Tibial nerve (tissue), 4 donors: ENCODE results near the gene TEAD4. TPM values are rescaled to one million over a fixed set of nuclear protein-coding genes. Genes with fewer than 3 reads are reported as not detected.

Experiments
- DNase-seq, 2 donors: peaks; one replicate each; pipeline ENCODE4 v3.0.0-alpha.2; 2019; ENCODE audit warnings: low spot score in 2 of 2
- H3K27ac ChIP-seq, 4 donors: fragments of 200-600 bp; sonication (generic) in 3 of 4; one replicate each; pipeline ENCODE4 v1.5.1; 2017 to 2019; ENCODE audit warnings: mild to moderate bottlenecking in 1 of 4
- H3K27me3 ChIP-seq, 2 donors: fragments of 200-600 bp; sonication (generic) in 1 of 2; one replicate each; pipeline versions ENCODE4 v1.5.1 to v1.6.0; 2017 to 2019
- H3K36me3 ChIP-seq, 3 donors: fragments of 200-600 bp; sonication (generic); one replicate each; pipeline ENCODE4 v1.5.1; 2018 to 2019
- H3K4me1 ChIP-seq, 4 donors: fragments of 200-600 bp; sonication (generic) in 3 of 4; one replicate each; pipeline ENCODE4 v1.5.1; 2017 to 2019
- H3K4me3 ChIP-seq, 4 donors: fragments of 200-600 bp; sonication (generic) in 3 of 4; one replicate each; pipeline ENCODE4 v1.5.1; 2017 to 2019; ENCODE audit warnings: mild to moderate bottlenecking in 1 of 4, moderate library complexity in 1 of 4
- H3K9me3 ChIP-seq, 4 donors: fragments of 200-600 bp; sonication (generic) in 3 of 4; one replicate each; pipeline ENCODE4 v1.5.1; 2017 to 2019
- EP300 ChIP-seq, 2 donors: sonication (generic); formaldehyde crosslinking; IDR thresholded peaks; one replicate each; pipeline ENCODE4 v1.6.1; 2017; ENCODE audit warnings: antibody characterized with exemption in 2 of 2, mild to moderate bottlenecking in 1 of 2
- POLR2A ChIP-seq, 2 donors: fragments of 450-650 bp; IDR thresholded peaks; one replicate each; pipeline ENCODE4 v1.6.1; 2017; ENCODE audit warnings: antibody characterized with exemption in 2 of 2, mild to moderate bottlenecking in 2 of 2, moderate library complexity in 2 of 2
- WGBS, 2 donors: methylation state at CpG; one replicate each; pipeline ENCODE4 v1.1.5; 2018; 5-methylcytosine and 5-hydroxymethylcytosine counted together
- total RNA-seq, 4 donors: library from RNA; depleted of rRNA; stranded (reverse); fragments of >200 nt; gene quantifications; one replicate each; pipeline ENCODE4 v1.1.0, GENCODE V29; 2016
- TF ChIP-seq, protein P1 (sequence below), 5 experiments: fragments of 200-600 bp in 3 of 5; fragments of 450-650 bp in 2 of 5; sonication (generic) in 3 of 5; IDR thresholded peaks; one replicate each; pipeline ENCODE4 v1.5.1; 2016 to 2019; ENCODE audit warnings: antibody characterized with exemption in 5 of 5, mild to moderate bottlenecking in 3 of 5, moderate library complexity in 2 of 5

Gene TEAD4
- total RNA-seq, 4 donors from 2014 or later: 17.2 to 34.2 (median 23.5) TPM

DNA sequence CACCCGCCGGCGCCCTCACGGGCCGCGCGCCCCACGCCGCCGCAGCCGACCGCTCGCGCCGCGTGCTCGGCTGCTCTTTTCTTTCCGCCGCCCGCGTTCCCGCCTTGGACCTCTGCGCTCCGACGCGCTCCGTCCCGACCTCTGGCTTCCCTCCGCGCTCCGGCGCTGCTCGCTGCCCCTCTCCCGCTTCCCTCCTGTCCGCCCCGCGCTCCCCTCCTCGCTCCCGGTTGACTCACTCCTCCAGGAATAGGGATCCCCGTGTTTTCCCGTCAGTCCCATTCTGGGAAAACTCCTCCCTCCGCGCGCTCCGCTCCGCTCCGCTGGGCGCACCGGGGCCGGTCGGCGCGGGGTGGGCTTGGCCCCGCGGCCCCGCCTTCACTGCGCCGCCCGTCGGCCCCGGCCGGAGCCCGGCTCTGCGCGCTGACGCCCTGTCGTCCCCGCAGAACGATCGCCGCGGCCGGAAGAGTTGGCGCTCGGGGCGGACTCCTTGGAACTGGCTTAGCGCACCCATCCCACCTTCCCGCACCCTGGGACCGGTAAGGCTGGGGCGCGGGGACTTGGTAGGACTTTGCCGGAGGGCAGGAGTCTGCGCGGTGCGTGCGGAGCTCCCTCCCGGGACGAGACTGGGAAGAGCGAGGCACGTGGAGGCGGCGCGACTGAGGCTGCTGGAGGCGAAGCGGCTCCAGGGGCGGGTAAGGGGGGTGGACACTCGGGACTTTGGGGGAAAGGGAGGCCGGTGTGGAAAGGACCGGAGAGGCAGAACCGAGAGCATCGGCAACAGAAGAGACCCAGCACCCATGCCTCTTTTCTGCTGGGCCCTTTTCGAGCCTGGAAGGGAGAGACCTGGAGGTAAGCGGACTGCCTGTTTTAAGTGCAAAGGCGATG is 550 bp downstream of the TEAD4 start:
- peak in 1 of 2 donors; percentile 10 for DNase-seq
- peak in 1 of 2 donors; percentile 26 for TF ChIP-seq EP300 (IDR thresholded peaks at IDR 0.05)
- no peak for TF ChIP-seq POLR2A (IDR thresholded peaks at IDR 0.05)
- H3K4me1 ChIP-seq: peaks cover 0 to 40% (median 9%) of the 10 kb centered on the region in 4 donors
- no peaks in the 10 kb centered on the region for H3K36me3 ChIP-seq
- peak overlapping the region; percentile 28 to 89 (median 62) for H3K27ac ChIP-seq
- no peaks in the 10 kb centered on the region for H3K9me3 ChIP-seq
- peak overlapping the region; percentile 47 to 70 (median 54) for H3K4me3 ChIP-seq
- 3 to 4% methylated on average over 49 to 97 of the region's 104 CpGs for WGBS, 2 donors
- H3K27me3 ChIP-seq: peaks cover 0 to 3% of the 10 kb centered on the region in 2 donors

GRCh38 chr12:2960390-2960956 is 1.3 kb downstream of the TEAD4 start:
- Histone ChIP-seq H3K9me3 (no peaks in the 10 kb centered on the region), H3K4me1 (peaks cover 0 to 40% (median 10%) of the 10 kb centered on the region in 4 donors), H3K36me3 (no peaks in the 10 kb centered on the region), H3K4me3 (peak overlapping the region; percentile 47 to 70 (median 54)), H3K27ac (peak overlapping the region in 3 of 4 donors; percentile 60 to 89 (median 65)), H3K27me3 (peaks cover 0 to 3% of the 10 kb centered on the region in 2 donors)
- WGBS, 2 donors: 33 to 34% methylated on average over 15 to 18 of the region's 18 CpGs
- no peak for DNase-seq
- TF ChIP-seq EP300 (IDR thresholded peaks at IDR 0.05) (no peak), POLR2A (IDR thresholded peaks at IDR 0.05) (no peak)
- TF ChIP-seq, protein P1, sequence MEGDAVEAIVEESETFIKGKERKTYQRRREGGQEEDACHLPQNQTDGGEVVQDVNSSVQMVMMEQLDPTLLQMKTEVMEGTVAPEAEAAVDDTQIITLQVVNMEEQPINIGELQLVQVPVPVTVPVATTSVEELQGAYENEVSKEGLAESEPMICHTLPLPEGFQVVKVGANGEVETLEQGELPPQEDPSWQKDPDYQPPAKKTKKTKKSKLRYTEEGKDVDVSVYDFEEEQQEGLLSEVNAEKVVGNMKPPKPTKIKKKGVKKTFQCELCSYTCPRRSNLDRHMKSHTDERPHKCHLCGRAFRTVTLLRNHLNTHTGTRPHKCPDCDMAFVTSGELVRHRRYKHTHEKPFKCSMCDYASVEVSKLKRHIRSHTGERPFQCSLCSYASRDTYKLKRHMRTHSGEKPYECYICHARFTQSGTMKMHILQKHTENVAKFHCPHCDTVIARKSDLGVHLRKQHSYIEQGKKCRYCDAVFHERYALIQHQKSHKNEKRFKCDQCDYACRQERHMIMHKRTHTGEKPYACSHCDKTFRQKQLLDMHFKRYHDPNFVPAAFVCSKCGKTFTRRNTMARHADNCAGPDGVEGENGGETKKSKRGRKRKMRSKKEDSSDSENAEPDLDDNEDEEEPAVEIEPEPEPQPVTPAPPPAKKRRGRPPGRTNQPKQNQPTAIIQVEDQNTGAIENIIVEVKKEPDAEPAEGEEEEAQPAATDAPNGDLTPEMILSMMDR (IDR thresholded peaks at IDR 0.05): no peak

GRCh38 chr12:2960996-2961616 is 1.9 kb downstream of the TEAD4 start:
- H3K27me3 ChIP-seq: peaks cover 0 to 3% of the 10 kb centered on the region in 2 donors
- H3K4me3 ChIP-seq: peak overlapping the region in 3 of 4 donors; percentile 53 to 70 (median 54)
- TF ChIP-seq EP300 (IDR thresholded peaks at IDR 0.05) (no peak), POLR2A (IDR thresholded peaks at IDR 0.05) (no peak)
- TF ChIP-seq, protein P1 (IDR thresholded peaks at IDR 0.05): no peak
- no peak for DNase-seq
- H3K27ac ChIP-seq: peak overlapping the region in 3 of 4 donors; percentile 12 to 89 (median 65)
- 66% methylated on average over 10 of the region's 10 CpGs for WGBS, 2 donors
- no peaks in the 10 kb centered on the region for H3K36me3 ChIP-seq
- no peaks in the 10 kb centered on the region for H3K9me3 ChIP-seq
- peaks cover 0 to 40% (median 10%) of the 10 kb centered on the region in 4 donors for H3K4me1 ChIP-seq

- H3K4me3 ChIP-seq: no peak overlapping the region
- 57 to 68% methylated on average over 5 of the region's 5 CpGs for WGBS, 2 donors
These were observed 2.5 kb downstream of the TEAD4 start for GRCh38 chr12:2961705-2962104.

More at GRCh38 chr12:2961705-2962104, 2.5 kb downstream of the TEAD4 start:
- peak overlapping the region in 2 of 4 donors; percentile 5 to 89 for H3K27ac ChIP-seq
- H3K9me3 ChIP-seq: no peaks in the 10 kb centered on the region
- TF ChIP-seq EP300 (IDR thresholded peaks at IDR 0.05): no peak
- no peak for TF ChIP-seq POLR2A (IDR thresholded peaks at IDR 0.05)
- TF ChIP-seq, protein P1 (IDR thresholded peaks at IDR 0.05): no peak
- peaks cover 0 to 40% (median 10%) of the 10 kb centered on the region in 4 donors for H3K4me1 ChIP-seq
- H3K27me3 ChIP-seq: peaks cover 0 to 3% of the 10 kb centered on the region in 2 donors
- no peaks in the 10 kb centered on the region for H3K36me3 ChIP-seq
- no peak for DNase-seq
